DND-41 (cell line): ENCODE measurements around the gene IGSF9.

Experiments used
- ATAC-seq: fragments of 200-7000 bp; cut with Tn5 transposase; 3 replicates; pipeline ENCODE4 v1.9.1; 2021; ENCODE audit warnings: low read depth; ENCODE audit not compliant: insufficient read depth
- DNase-seq: peaks from one replicate; pipeline ENCODE4 v3.0.0-alpha.2; 2020
- H2AFZ ChIP-seq: 2 replicates; pipeline ENCODE4 v1.6.0; 2012; ENCODE audit warnings: low read depth, low read length
- H3K27ac ChIP-seq: 2 replicates; pipeline ENCODE4 v1.5.1; 2012; ENCODE audit warnings: low read length, inconsistent platforms
- H3K27me3 ChIP-seq: fragments of 200-600 bp; sonication (generic); 2 replicates; pipeline ENCODE4 v1.6.0; 2012; ENCODE audit warnings: low read length, mild to moderate bottlenecking, inconsistent platforms; ENCODE audit not compliant: insufficient read depth, poor library complexity
- H3K36me3 ChIP-seq: 2 replicates; pipeline ENCODE4 v1.5.1; 2012; ENCODE audit warnings: low read length, inconsistent platforms; ENCODE audit not compliant: insufficient read depth
- H3K4me1 ChIP-seq: 2 replicates; pipeline ENCODE4 v1.5.1; 2012; ENCODE audit warnings: mild to moderate bottlenecking, low read length; ENCODE audit not compliant: insufficient read depth
- H3K4me2 ChIP-seq: 2 replicates; pipeline ENCODE4 v1.6.0; 2012; ENCODE audit warnings: mild to moderate bottlenecking, moderate library complexity, low read length, inconsistent platforms; ENCODE audit not compliant: insufficient read depth
- H3K4me3 ChIP-seq, 2 experiments: fragments of 200-600 bp in 1 of 2; shearing (Covaris generic) in 1 of 2; 2 replicates each; pipeline ENCODE4 v1.5.1; 2012 to 2016; ENCODE audit warnings: inconsistent platforms in 2 of 2, low read length in 2 of 2, mild to moderate bottlenecking in 2 of 2, low read depth in 1 of 2, moderate library complexity in 1 of 2
- H3K79me2 ChIP-seq: 2 replicates; pipeline ENCODE4 v1.6.0; 2012; ENCODE audit warnings: low read length, inconsistent platforms; ENCODE audit not compliant: insufficient read depth
- H3K9ac ChIP-seq: 2 replicates; pipeline ENCODE4 v1.6.0; 2012; ENCODE audit warnings: low read depth, mild to moderate bottlenecking, inconsistent platforms, low read length, moderate library complexity
- H3K9me3 ChIP-seq: 2 replicates; pipeline ENCODE4 v1.5.1; 2012; ENCODE audit warnings: low read length, moderate library complexity, mild to moderate bottlenecking, inconsistent platforms; ENCODE audit not compliant: insufficient read depth, severe bottlenecking
- H4K20me1 ChIP-seq: 2 replicates; pipeline ENCODE4 v1.6.0; 2012; ENCODE audit warnings: low read length; ENCODE audit not compliant: insufficient read depth
- CTCF ChIP-seq: IDR thresholded peaks from 2 replicates; pipeline ENCODE4 v1.5.1; 2012; ENCODE audit warnings: borderline replicate concordance, low read length, moderate library complexity, mild to moderate bottlenecking; ENCODE audit not compliant: poor library complexity, severe bottlenecking; ENCODE audit errors: extremely low read depth
- EZH2 ChIP-seq: IDR thresholded peaks from 3 replicates; pipeline ENCODE4 v1.6.1; 2012; ENCODE audit warnings: borderline replicate concordance, low read depth, mild to moderate bottlenecking, moderate library complexity, low read length, inconsistent platforms; ENCODE audit not compliant: severe bottlenecking

IGSF9 gene

GRCh38 chr1:159920202-159920601, 25.2 kb downstream of the IGSF9 start:
- Histone ChIP-seq H3K27me3 (no peaks in the 10 kb centered on the region), H2AFZ (no peak overlapping the region), H3K4me1 (peaks cover 40% of the 10 kb centered on the region), H4K20me1 (peaks cover 60% of the 10 kb centered on the region), H3K4me3 (no peak overlapping the region), H3K9me3 (no peaks in the 10 kb centered on the region), H3K79me2 (peaks cover 46% of the 10 kb centered on the region), H3K4me2 (no peak overlapping the region), H3K27ac (no peak overlapping the region), H3K9ac (no peak overlapping the region), H3K36me3 (peaks cover 41% of the 10 kb centered on the region)
- ATAC-seq: no peak
- TF ChIP-seq EZH2 (no peak), CTCF (no peak)
- no peak for DNase-seq

GRCh38 chr1:159919236-159919865, 26.1 kb downstream of the IGSF9 start:
- TF ChIP-seq EZH2 (no peak), CTCF (no peak)
- Histone ChIP-seq H2AFZ (no peak overlapping the region), H3K9ac (no peak overlapping the region), H3K4me1 (peaks cover 31% of the 10 kb centered on the region), H3K36me3 (peaks cover 41% of the 10 kb centered on the region), H3K4me2 (no peak overlapping the region), H3K9me3 (no peaks in the 10 kb centered on the region), H4K20me1 (peaks cover 60% of the 10 kb centered on the region), H3K27ac (no peak overlapping the region), H3K79me2 (peaks cover 39% of the 10 kb centered on the region), H3K4me3 (no peak overlapping the region), H3K27me3 (no peaks in the 10 kb centered on the region)
- DNase-seq (no peak), ATAC-seq (no peak)

GRCh38 chr1:159918352-159919200, 26.8 kb downstream of the IGSF9 start:
- Histone ChIP-seq H3K27me3 (no peaks in the 10 kb centered on the region), H3K4me2 (no peak overlapping the region), H3K27ac (no peak overlapping the region)

More at GRCh38 chr1:159918352-159919200, 26.8 kb downstream of the IGSF9 start:
- Histone ChIP-seq H3K36me3 (peaks cover 41% of the 10 kb centered on the region), H3K79me2 (peaks cover 31% of the 10 kb centered on the region), H3K4me3 (no peak overlapping the region), H2AFZ (no peak overlapping the region), H3K4me1 (peaks cover 23% of the 10 kb centered on the region), H3K9me3 (no peaks in the 10 kb centered on the region), H4K20me1 (peaks cover 52% of the 10 kb centered on the region), H3K9ac (no peak overlapping the region)
- no peak for DNase-seq
- TF ChIP-seq CTCF (no peak), EZH2 (no peak)
- no peak for ATAC-seq
